GM21390 (cell line): ENCODE data around the gene PRXL2C.
"Not testable (repeated sequence)": the region's sequence is repeated elsewhere in the genome, so short reads cannot be mapped to it uniquely, and the experiment has no call there.

Source experiments
- ATAC-seq: cut with Tn5 transposase; IDR thresholded peaks from one replicate; pipeline ENCODE4 v1.9.1; 2021; ENCODE audit not compliant: unreplicated experiment

The PRXL2C gene

DNA sequence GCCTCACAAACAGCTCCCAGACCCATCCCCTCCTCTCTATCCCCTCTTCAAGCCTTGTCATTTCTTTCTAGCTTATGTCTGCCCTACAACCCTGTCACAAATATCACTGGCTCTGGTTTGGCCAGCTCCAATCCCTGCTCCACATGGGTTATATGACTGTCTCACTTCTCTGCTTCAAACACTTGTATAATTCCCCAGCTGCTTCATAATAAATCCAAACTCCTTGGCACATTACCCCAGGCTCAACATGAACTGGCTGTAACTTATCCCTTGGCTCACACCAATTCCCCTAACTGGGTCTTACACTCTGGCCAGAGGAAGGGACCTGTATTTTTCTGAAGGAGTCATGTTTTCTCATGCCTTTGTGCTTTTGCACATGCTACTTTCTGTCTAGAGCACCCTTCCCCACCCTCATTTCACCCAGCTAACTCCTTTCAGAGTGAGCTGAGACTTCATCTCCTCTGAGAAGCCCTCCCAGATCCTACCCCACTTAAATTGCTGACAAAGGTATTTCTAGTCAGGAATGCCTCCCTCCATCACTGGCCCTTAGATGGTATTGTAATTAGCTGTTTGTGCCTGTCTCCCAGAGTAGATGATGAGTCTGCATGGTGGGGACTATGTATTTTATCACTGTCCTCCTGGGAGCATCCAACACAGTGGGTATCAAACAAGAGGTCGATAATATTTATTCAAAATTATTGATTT, 5.3 kb downstream of the PRXL2C start:
- no peak for ATAC-seq

DNA sequence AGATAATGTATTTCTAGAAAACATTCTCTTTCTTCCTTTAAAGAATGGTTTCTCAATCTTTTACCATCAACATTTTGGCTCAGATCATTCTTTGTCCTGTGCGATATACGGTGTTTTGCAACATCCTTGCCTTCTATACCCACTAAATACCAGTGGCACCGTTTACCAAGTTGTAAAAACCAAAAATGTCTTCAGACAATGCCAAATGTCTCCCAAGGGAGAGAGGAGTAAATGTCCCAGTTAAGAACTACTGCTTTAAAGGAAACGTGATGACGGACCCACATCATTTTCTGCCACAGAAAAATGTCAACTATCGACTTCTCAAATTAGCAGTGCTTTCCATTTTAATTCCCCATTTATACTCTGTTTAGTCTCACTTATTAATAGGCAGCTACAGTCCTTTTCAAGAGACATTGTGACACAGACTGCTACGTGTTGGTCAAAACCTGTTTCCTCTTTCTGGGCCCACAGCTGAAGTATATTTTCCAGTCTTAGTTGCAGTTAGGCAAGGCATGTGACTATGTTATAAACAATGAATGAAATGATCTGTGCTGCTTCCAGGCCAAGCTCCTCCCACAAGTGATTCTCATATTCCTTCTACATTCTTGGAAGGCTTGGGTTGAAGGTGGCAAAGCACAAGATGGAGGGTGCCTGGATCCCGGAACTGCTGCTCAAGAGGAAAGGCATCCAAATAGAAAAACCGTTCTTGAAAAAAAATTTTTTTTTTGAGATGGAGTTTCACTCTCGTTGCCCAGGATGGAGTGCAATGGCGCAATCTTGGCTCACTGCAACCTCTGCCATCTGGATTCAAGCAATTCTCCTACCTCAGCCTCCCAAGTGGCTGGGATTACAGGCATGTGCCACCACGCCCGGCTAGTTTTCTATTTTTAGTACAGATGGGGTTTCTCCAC, 8.8 kb downstream of the PRXL2C start:
- ATAC-seq, result no peak

DNA sequence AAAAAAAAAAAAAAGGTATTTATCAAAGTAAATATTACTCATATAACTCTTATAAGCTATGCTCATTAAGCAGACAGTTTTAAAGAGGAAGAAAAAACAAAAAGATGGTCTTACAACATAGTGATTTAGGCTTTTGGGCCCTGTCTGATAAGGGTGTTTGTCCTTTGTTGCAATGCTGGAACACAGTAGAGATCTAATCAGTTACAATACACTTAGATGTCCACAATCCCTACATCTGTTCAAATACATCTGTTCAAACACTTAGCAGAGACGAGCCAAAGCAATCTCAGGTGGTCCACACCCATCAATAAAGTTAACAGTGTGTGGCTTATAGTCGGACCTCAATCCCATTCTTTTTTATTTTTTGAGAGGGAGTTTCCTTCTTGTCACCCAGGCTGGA, 11.0 kb downstream of the PRXL2C start:
- ATAC-seq, result no peak

DNA sequence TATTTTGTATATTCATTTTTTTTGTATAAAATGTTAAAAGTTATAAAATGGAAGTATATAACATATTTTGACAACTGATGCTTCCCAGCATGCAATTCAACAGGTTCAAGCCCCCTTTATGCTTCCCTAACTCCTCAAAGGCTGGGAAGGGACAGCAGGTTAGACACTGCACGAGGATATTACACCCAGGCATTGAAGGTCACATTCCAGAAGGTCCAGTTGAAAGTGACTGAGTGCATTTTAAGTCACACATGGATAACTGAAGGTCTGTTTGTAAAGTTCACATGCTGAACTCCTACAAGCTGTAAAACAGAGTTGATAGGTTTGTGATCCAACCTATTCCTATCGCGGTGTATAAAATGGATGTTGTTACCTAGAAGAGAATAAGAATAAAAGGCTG, 13.6 kb downstream of the PRXL2C start:
- no peak for ATAC-seq

DNA sequence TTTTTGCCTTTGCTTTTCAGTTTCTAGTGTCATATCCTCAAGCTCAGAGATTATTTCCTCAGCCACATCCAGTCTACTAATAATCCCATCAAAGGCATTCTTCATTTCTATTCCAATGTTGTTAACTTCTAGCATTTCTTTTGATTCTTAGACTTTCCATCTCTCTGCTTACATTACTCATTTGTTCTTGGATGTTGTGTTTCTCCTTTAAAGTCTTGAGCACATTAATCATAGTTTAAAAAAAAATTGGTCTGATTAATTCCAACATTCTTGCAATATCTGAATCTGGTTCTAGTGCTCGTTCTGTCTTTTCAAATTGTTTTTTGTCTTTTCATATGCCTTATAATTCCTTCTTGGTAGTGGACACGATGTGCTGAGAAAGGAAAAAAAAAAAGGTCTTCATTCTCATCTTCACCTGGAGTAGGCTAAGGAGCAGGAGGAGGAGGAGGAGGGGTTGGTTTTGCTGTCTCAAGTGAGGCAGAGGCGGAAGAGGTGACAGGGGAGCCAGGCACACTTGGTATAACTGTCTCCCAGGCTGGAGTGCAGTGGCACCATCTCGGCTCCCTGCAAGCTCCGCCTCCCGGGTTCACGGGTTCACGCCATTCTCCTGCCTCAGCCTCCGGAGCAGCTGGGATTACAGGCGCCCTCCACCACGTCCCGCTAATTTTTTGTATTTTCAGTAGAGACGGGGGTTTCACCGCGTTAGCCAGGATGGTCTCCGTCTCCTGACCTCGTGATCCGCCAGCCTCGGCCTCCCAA, 16.3 kb downstream of the PRXL2C start:
- no peak for ATAC-seq

DNA sequence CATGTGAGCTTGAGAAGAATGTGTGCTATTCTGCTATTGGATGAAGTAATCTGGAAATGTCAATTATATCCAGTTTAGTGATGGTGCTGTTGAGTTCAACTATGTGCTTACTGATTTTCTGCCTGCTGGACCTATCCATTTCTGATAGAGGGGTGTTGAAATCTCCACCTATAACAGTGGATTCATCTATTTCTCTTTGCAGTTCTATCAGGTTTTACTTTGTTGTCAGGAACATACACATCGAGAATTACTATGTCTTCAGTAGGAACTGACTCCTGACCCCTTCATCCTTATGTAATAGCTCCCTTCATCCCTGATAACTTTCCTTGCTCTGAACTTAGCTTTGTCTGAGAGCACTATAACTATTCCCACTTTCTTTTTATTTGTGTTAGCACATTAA, 18.7 kb downstream of the PRXL2C start:
- no peak for ATAC-seq

DNA sequence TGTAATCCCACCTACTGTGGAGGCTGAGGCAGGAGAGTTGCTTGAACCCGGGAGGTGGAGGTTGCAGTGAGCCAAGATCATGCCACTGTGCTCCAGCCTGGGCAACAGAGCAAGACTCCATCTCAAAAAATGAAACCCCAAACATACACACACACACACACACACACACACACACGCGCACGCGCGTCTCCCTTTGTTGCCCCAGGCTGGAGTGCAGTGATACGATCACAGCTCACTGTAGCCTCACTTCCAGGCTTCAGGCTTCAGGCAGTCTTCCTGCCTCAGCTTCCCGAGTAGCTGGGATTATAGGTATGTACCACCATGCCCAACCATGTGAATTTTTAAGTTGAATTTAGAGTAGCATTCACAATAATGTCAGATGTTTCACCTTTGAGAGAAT, 21.5 kb downstream of the PRXL2C start:
- not testable (repeated sequence) for ATAC-seq

DNA sequence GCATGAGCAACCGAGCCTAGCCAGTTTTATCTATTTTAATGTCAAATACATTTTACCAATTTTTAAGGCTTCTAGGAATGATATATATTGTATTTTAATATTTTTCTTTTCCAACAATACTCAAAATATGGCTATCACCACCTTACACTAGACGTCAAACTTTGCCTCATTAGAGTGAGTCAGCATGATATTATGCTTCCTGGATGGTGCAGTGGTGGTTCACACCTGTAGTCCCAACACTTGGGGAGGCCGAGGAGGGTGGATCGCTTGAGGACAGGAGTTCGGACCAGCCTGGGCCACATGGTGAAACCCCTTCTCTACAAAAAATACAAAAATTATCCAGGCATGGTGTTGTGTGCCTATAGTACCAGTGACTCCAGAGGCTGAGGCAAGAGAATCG, 28.2 kb downstream of the PRXL2C start:
- ATAC-seq, result no peak

DNA sequence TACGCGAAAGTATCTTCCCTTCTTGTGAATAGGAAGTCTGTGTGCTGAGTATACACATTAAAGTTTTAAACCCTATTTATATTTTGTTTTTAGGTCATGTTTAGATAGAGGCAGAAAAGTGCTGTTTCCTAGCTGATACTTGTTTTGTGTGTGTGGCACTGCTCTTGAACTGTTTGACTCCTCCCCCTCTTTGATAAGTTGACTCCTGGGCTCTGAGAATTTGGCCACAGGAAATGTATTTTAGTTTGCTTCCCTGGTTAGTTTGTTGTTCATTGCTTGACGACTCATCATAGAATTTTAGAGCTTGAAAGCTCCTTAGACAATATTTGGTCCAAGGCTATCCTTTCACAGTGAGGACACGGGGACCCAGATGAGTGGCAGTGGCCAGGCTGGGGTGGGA, 33.5 kb downstream of the PRXL2C start:
- no peak for ATAC-seq

DNA sequence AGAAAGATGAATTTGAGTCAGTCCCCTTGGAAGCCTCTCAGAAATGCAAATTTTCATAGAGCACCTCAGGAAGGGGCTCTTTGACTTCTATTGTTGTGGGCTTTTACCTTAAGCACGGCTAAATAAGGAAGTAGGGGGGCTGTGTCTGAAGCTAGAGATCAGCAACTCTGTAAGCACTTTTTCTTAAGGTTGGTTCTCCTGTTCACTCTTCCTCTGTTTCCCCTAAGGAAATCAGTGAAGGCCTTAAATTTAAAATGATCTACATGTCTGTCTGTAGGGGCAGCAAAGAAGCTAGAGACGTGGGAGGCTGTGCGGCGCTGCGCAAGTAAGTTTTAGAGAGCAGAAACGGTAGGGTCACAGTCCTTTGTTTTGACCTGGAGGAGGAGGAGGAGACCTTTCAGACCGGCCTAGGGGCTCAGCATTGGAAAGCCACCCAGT, 34.3 kb downstream of the PRXL2C start:
- ATAC-seq, result no peak

DNA sequence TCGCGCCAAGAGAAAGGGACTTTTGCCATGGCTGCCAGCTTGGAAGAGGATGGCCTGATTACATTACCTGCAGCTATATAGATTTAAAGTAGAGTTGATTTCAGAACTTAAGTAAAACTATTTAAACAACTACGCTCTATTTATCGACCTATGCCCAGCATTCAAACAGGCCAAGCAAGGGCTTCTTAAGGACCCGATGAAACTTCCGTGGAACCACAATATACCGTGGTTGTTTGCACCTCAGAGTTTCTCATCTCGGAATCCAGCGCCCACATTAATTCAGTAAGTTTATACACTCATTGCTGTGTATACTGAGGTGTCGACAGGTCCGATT, 35.0 kb downstream of the PRXL2C start:
- no peak for ATAC-seq

DNA sequence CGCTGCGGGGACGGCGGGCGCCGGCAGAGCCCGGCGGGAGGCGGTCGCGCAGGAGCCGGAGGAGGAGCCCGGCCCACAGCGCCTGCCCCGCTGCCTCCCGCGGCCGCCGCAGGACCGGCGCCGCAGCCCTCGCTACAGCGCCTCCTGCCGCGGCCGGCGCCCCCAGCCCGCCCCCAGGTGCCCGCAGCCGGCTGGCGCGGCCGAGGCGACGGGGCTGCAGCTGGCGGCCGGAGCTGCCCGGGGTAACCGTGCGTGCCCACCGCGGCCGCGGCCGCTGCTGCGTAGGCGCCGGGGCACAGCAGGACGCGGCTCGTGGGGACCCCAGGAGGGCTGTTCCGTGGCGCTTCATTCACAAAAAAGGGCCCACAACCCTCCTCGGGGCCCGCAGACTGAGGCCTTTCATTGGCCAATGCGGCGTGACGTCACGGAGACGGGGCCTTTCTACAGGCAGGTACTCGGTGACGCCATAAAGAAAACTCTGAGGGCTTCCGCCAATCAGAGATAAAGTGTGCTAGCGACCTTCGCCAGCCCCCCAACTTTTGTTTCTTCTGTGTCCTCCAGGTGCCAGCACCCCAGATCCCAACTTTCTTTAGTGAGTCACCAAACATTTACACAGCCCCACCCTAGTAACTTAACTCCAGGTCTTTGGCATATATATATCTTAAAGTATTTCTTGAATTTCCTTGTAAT, 35.5 kb downstream of the PRXL2C start, which contains the start of gene CDC14B:
Gene CDC14B, minus strand, starts transcription at position 353 of the 690 bp plus-strand sequence. CDS start 465 bp downstream, outside the sequence.
- ATAC-seq, result peak; percentile 63

DNA sequence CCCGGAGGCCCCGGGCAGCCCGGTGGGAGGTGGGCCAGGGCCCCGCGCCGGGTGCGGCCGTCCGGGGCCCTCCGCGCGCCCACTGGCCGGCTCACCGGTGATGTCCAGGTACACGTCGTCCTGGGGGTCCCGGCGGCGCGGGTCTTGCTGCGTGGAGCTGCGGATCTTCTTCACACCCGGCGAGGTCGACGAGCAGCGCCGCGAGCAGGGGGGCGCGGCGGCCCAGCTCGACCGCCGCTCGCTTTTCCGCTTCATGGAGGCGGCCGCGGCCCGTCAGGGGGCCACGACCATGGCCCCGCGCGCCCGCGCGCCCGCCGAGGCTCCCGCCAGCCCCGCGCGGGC, 36.0 kb downstream of the PRXL2C start:
- ATAC-seq, result no peak

DNA sequence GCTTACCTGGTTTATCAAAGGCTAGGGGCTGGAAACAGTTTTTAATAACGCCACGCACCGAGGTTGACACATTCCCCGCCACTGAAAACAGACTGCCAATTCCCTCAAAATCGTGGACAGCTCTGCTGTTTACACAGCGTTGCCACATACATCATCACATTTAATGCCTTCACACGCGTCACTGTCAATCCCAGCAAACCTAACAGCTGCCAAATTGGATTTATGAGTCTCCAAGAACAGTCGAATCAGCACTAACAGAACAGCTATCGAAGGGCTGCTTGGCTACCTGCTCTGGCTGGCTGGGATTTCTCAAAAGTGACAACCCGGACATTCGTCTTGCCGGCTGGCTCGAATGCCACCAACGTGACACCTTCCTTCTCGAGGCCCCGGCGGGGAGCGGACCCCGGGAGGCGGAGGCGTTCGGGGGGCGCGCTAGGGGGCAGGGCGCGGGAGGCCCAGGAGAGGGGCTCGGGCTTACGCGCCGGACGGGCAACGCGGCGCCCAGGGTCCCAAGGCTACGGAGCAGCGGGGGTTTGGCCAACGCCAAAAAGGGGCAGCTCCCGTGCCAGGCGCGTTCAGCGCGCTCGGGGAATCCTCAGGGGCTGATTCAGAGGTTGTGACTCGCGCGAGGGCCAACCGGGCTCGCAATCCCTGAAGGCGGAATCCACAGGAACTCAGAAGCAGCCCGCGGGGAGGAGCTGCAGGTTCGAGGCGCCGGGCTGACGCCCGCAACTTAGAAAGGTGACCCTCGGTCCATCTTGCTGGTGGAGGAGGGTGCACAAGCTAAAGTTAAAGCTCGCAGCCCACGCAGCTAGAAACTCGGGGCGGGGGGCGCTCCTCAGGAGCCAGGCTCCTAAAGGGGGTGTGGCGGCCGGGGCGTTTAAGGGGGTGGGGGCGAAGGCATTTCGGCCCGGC, 36.7 kb downstream of the PRXL2C start:
- no peak for ATAC-seq

DNA sequence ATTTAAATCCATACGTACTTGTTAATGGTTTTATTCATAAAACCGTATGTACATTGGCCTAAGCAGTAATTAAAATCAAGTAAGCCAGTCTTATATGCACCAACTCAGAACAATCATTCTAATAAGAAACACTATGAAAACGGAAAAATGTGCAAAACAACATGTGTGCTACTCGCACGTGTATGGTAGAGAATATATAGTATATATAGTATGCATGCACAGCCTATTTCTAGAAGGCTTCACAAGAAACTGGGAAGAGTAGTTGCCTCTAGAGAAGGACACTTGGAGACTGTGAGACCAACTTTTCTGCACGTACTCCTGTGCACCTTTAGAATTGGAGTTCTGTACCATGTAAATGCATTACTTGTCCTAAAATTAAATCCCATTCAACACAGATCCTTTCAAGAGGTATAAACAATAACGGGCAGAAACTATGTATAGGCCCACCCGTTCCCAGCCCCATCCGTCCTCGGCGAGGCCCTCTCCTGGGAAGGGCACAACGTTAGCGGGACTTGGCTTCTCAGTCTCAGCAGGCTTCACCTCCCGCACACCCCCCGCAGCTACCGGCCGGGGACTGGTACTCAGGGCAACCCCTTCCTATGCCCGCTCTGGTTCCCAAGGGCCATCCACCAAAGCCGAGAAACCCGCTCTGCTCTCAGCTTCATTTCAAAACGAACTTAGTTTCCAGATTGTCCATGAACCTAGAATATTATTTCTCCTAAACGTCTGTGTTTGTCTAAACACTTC, 37.5 kb downstream of the PRXL2C start:
- no peak for ATAC-seq

DNA sequence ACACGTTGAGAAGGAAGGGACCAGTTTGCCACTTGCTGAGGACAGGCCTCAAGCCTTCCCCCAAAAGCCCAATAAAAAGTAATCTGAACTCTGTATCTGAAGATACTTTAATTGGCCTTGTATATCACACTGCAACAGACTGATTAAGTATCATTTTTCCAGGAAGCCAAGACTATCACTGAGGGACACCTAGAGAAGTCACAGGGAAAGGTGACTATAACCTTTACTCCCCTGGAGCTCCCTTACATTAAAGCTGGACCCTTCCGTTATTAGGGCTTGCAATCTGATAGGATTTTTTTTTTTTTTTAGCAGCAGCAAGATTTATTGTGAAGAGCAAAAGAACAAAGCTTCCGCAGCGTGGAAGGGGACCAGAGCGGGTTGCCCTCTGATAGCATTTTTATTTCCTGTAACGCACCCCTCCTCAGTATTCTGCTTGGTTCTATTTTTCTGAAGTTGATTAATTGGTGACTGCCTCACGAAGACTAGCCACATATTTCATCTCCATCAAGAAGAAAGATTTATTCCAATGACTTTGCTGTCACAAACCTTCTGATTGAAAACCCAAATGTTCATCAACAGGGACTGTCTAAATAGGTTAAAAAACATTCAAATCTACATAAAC, 38.2 kb downstream of the PRXL2C start:
- ATAC-seq, result no peak

DNA sequence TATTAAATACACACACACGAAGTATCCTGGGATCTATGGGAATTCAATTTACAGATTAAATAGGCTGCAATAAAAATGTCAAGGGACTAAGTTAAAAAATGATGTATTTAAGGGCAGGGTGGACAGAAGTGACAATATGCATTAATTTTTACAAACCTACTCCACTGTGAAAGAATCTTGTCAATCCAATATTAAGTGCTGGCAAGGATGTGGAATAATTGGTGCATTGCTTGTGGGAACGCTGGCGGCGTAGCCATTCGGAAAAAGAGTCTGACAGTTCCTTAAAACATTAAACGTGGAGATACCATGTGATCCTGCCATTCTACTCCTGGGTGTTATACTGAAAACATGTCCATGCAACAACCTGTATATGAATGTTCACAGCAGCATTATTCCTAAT, 39.7 kb downstream of the PRXL2C start:
- no peak for ATAC-seq

DNA sequence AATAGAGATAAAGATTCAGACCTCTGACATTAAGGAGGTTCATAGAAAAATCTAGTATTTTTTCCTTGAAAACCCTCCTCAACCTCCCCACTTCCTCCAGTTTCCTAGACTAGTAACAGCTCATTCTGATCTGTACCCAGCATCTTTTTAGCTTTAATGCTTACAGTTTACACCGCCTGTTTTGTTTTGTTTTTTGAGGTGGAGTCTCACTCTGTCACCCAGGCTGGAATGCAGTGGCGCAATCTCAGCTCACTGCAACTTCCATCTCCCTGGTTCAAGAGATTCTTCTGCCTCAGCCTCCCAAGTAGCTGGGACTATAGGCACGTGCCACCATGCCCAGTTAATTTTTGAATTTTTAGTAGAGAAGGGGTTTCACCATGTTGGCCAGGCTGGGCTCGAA, 40.5 kb downstream of the PRXL2C start:
- ATAC-seq, result not testable (repeated sequence)
